ENCODE measurements around the gene MAPK1IP1L.
A peak's percentile ranks its signal among the peaks of the same experiment; 100 is the strongest.
"Not testable (repeated sequence)": the region's sequence is repeated elsewhere in the genome, so short reads cannot be mapped to it uniquely, and the experiment has no call there.

MAPK1IP1L gene

GRCh38 chr14:55051423-55052268, at the start of gene MAPK1IP1L:
Gene MAPK1IP1L (plus strand): TSS chr14:55051647. CDS start chr14:55061684, 10,037 bp downstream.
- peak; percentile 78 to 89 for DNase-seq

- DNase-seq: no peak
Measured at GRCh38 chr14:55005071-55005470, 46.4 kb upstream of the MAPK1IP1L start.

GRCh38 chr14:55015006-55015405, 36.4 kb upstream of the MAPK1IP1L start:
- DNase-seq: no peak

GRCh38 chr14:55019968-55020554, 31.4 kb upstream of the MAPK1IP1L start:
- DNase-seq: no peak

GRCh38 chr14:55024365-55024764, 27.1 kb upstream of the MAPK1IP1L start:
- DNase-seq: not testable (repeated sequence)

GRCh38 chr14:55025948-55026347, 25.5 kb upstream of the MAPK1IP1L start:
- DNase-seq: no peak

GRCh38 chr14:55026441-55026792, 25.0 kb upstream of the MAPK1IP1L start:
- no peak for DNase-seq

- DNase-seq: peak; percentile 91 to 92
Measured at GRCh38 chr14:55026793-55027561, 24.5 kb upstream of the MAPK1IP1L start, which contains the start of the genes SOCS4 and WDHD1. Gene SOCS4 (plus strand): TSS chr14:55027236. CDS start chr14:55043042, 15,806 bp downstream. Gene WDHD1 (minus strand): TSS chr14:55027099. CDS start chr14:55026787, 312 bp downstream.

GRCh38 chr14:55028066-55028465, 23.4 kb upstream of the MAPK1IP1L start:
- no peak for DNase-seq

GRCh38 chr14:55028476-55028875, 23.0 kb upstream of the MAPK1IP1L start:
- DNase-seq: no peak

- no peak for DNase-seq
Measured at GRCh38 chr14:55031190-55031589, 20.3 kb upstream of the MAPK1IP1L start.

GRCh38 chr14:55037995-55038394, 13.5 kb upstream of the MAPK1IP1L start:
- DNase-seq: not testable (repeated sequence)

- DNase-seq: no peak
Measured at GRCh38 chr14:55038708-55039107, 12.7 kb upstream of the MAPK1IP1L start.

GRCh38 chr14:55043528-55043927, 7.9 kb upstream of the MAPK1IP1L start:
- no peak for DNase-seq

- DNase-seq: no peak
Measured at GRCh38 chr14:55045087-55045486, 6.4 kb upstream of the MAPK1IP1L start.

GRCh38 chr14:55047301-55048053, 4.0 kb upstream of the MAPK1IP1L start:
- DNase-seq: no peak

- DNase-seq: no peak
Measured at GRCh38 chr14:55048900-55049436, 2.5 kb upstream of the MAPK1IP1L start.

GRCh38 chr14:55051165-55051422, 353 bp upstream of the MAPK1IP1L start:
- no peak for DNase-seq

GRCh38 chr14:55052269-55052930, 953 bp downstream of the MAPK1IP1L start:
- no peak for DNase-seq

GRCh38 chr14:55053018-55053417, 1.6 kb downstream of the MAPK1IP1L start:
- no peak for DNase-seq

GRCh38 chr14:55053500-55053899, 2.1 kb downstream of the MAPK1IP1L start:
- DNase-seq: no peak

GRCh38 chr14:55054098-55054497, 2.7 kb downstream of the MAPK1IP1L start:
- DNase-seq: no peak

Data from NCI-H1930 (cell line).